Measurements from ENCODE around the gene AHI1. TPM values are rescaled to one million over a fixed set of nuclear protein-coding genes. Genes with fewer than 3 reads are reported as not detected.
A peak's percentile ranks its signal among the peaks of the same experiment; 100 is the strongest.

Gene AHI1
- total RNA-seq, 1 experiment from 2014 or later: 26.5 TPM

DNA sequence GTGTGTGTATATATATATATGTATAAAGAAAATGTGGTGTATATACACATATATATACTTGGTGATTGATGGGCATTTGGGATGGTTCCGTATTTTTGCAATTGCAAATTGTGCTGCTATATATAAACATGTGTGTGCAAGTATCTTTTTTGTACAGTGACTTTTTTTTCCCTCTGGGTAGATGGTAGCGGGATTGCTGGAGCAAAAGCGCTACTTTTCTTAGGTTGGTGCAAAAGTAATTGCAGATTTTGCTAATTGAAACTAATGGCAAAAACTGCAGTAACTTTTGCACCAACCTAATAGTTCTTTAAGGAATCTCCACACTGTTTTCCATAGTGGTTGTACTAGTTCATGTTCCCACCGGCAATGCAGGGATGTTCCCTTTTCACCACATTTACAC is 135.4 kb downstream of the AHI1 start:
- Mint-ChIP-seq H3K4me3 (ENCODE audit: unreplicated experiment) (no peak overlapping the region), H3K27me3 (ENCODE audit: insufficient read depth, unreplicated experiment) (no peaks in the 10 kb centered on the region), H3K9me3 (ENCODE audit: unreplicated experiment) (peaks cover 8% of the 10 kb centered on the region), H3K4me1 (ENCODE audit: insufficient read depth, unreplicated experiment) (peaks cover 6% of the 10 kb centered on the region), H3K36me3 (ENCODE audit: insufficient read depth, unreplicated experiment) (no peaks in the 10 kb centered on the region), H3K27ac (ENCODE audit: low read depth, unreplicated experiment) (no peak overlapping the region)
- intact Hi-C loops (cut with micrococcal nuclease): no loop called here
- ChIA-PET POLR2A (no interaction called here), CTCF (no interaction called here)
- BruUV-seq (replicated peaks): no TSS peak
- no peak for DNase-seq (ENCODE audit: unreplicated experiment)
- TF ChIP-seq CTCF (IDR thresholded peaks at IDR 0.05; ENCODE audit: unreplicated experiment): no peak

GRCh38 chr6:135360222-135360621 is 137.3 kb downstream of the AHI1 start:
- peaks cover 6% of the 10 kb centered on the region for H3K4me1 Mint-ChIP-seq (ENCODE audit: insufficient read depth, unreplicated experiment)
- H3K27me3 Mint-ChIP-seq (ENCODE audit: insufficient read depth, unreplicated experiment): no peaks in the 10 kb centered on the region
- TF ChIP-seq CTCF (IDR thresholded peaks at IDR 0.05; ENCODE audit: unreplicated experiment): no peak
- H3K4me3 Mint-ChIP-seq (ENCODE audit: unreplicated experiment): no peak overlapping the region
- BruUV-seq (replicated peaks): no TSS peak
- H3K36me3 Mint-ChIP-seq (ENCODE audit: insufficient read depth, unreplicated experiment): no peaks in the 10 kb centered on the region
- H3K9me3 Mint-ChIP-seq (ENCODE audit: unreplicated experiment): no peaks in the 10 kb centered on the region
- no peak overlapping the region for H3K27ac Mint-ChIP-seq (ENCODE audit: low read depth, unreplicated experiment)
- ChIA-PET CTCF (no interaction called here), POLR2A (no interaction called here)
- no peak for DNase-seq (ENCODE audit: unreplicated experiment)
- intact Hi-C loops (cut with micrococcal nuclease): no loop called here

GRCh38 chr6:135358985-135359384 is 138.6 kb downstream of the AHI1 start:
- ChIA-PET POLR2A (interaction anchor here (0.6 kb wide), 1 partner anchor 74 kb away, joined by 3 read pairs; no protein-coding TSS in a partner anchor), CTCF (no interaction called here)
- no peak for TF ChIP-seq CTCF (IDR thresholded peaks at IDR 0.05; ENCODE audit: unreplicated experiment)
- no peaks in the 10 kb centered on the region for H3K9me3 Mint-ChIP-seq (ENCODE audit: unreplicated experiment)
- intact Hi-C loops (cut with micrococcal nuclease): no loop called here
- no TSS peak for BruUV-seq (replicated peaks)
- H3K27ac Mint-ChIP-seq (ENCODE audit: low read depth, unreplicated experiment): peak overlapping the region; percentile 46
- H3K36me3 Mint-ChIP-seq (ENCODE audit: insufficient read depth, unreplicated experiment): no peaks in the 10 kb centered on the region
- H3K4me3 Mint-ChIP-seq (ENCODE audit: unreplicated experiment): no peak overlapping the region
- H3K4me1 Mint-ChIP-seq (ENCODE audit: insufficient read depth, unreplicated experiment): peaks cover 6% of the 10 kb centered on the region
- H3K27me3 Mint-ChIP-seq (ENCODE audit: insufficient read depth, unreplicated experiment): no peaks in the 10 kb centered on the region
- peak; percentile 18 for DNase-seq (ENCODE audit: unreplicated experiment)

- H3K27me3 Mint-ChIP-seq (ENCODE audit: insufficient read depth, unreplicated experiment): no peaks in the 10 kb centered on the region
- intact Hi-C loops (cut with micrococcal nuclease): no loop called here
- H3K4me3 Mint-ChIP-seq (ENCODE audit: unreplicated experiment): no peak overlapping the region
- BruUV-seq (replicated peaks): no TSS peak
- TF ChIP-seq CTCF (IDR thresholded peaks at IDR 0.05; ENCODE audit: unreplicated experiment): no peak
- ChIA-PET CTCF (no interaction called here), POLR2A (interaction anchor here (0.7 kb wide), 1 partner anchor 191 kb away, joined by 3 read pairs; no protein-coding TSS in a partner anchor)
- peak; percentile 47 for DNase-seq (ENCODE audit: unreplicated experiment)
- peaks cover 6% of the 10 kb centered on the region for H3K4me1 Mint-ChIP-seq (ENCODE audit: insufficient read depth, unreplicated experiment)
- no peaks in the 10 kb centered on the region for H3K36me3 Mint-ChIP-seq (ENCODE audit: insufficient read depth, unreplicated experiment)
- H3K9me3 Mint-ChIP-seq (ENCODE audit: unreplicated experiment): no peaks in the 10 kb centered on the region
- peak overlapping the region; percentile 46 for H3K27ac Mint-ChIP-seq (ENCODE audit: low read depth, unreplicated experiment)
These were observed 139.2 kb downstream of the AHI1 start for GRCh38 chr6:135358251-135358821.
